ENCODE data around the gene CGN.

Gene CGN

GRCh38 chr1:151524736-151525135 is 13.5 kb downstream of the CGN start:
- no peak overlapping the region for H3K4me3 ChIP-seq (ENCODE audit: control insufficient read depth, low read depth, low read length)
- DNase-seq (ENCODE audit: low read depth), result no peak
- TF ChIP-seq CTCF (conservative IDR thresholded peaks at IDR 0.05; ENCODE audit: control insufficient read depth, insufficient read depth, low read depth, low read length), result no peak

DNA sequence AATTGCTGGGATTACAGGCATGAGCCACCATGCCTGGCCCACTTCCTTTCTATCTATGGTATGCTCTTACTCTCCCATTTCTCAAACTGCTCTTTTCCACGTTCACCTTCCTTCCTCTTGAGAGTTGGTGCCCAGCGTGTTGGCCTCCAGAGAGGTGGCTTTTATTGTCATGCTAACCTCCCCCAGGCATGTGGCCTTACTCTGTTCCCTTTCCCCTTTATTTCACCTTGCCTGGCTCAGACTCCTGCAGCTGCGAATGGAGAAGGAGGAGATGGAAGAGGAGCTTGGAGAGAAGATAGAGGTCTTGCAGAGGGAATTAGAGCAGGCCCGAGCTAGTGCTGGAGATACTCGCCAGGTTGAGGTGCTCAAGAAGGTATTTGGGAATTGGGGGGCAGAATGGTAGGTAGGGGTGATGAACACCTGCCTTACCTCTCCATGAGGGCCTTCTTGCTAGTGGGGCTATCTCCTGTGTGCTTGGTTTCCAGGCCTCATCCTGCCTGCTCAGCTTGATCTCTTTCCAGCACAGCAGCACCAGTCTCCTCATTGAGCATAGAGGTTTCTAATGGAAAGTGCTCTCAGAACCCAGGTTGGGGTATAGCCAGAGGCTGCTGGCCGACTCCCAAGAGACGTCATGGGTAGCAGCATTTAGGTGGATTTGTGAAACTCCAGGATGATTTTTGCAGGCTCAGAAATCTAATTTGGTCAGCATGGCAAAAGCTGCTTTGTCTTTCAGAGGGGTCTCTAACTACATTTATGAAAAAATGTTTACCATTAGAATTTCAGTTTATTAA is 15.7 kb downstream of the CGN start:
- no peak overlapping the region for H3K4me3 ChIP-seq (ENCODE audit: control insufficient read depth, low read depth, low read length)
- no peak for TF ChIP-seq CTCF (conservative IDR thresholded peaks at IDR 0.05; ENCODE audit: control insufficient read depth, insufficient read depth, low read depth, low read length)
- DNase-seq (ENCODE audit: low read depth), result no peak

DNA sequence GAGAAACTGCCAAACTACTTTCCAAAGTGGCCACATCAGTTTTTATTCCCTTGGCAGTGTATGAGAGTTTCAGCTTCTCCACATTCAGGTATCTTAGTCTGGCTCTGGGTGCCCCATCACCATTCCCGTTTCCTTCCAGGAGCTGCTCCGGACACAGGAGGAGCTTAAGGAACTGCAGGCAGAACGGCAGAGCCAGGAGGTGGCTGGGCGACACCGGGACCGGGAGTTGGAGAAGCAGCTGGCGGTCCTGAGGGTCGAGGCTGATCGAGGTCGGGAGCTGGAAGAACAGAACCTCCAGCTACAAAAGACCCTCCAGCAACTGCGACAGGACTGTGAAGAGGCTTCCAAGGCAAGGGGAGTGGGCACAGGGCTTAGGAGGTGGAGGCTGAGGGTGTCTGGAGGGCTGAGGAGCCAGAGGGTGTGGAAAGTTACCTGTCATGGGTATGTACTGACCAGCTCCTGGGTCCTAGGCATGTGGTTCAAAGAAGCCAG is 18.1 kb downstream of the CGN start:
- H3K4me3 ChIP-seq (ENCODE audit: control insufficient read depth, low read depth, low read length), result no peak overlapping the region
- DNase-seq (ENCODE audit: low read depth), result no peak
- TF ChIP-seq CTCF (conservative IDR thresholded peaks at IDR 0.05; ENCODE audit: control insufficient read depth, insufficient read depth, low read depth, low read length), result no peak

GRCh38 chr1:151529781-151530180 is 18.6 kb downstream of the CGN start:
- no peak for DNase-seq (ENCODE audit: low read depth)
- H3K4me3 ChIP-seq (ENCODE audit: control insufficient read depth, low read depth, low read length), result no peak overlapping the region
- no peak for TF ChIP-seq CTCF (conservative IDR thresholded peaks at IDR 0.05; ENCODE audit: control insufficient read depth, insufficient read depth, low read depth, low read length)

GRCh38 chr1:151530461-151530860 is 19.3 kb downstream of the CGN start:
- TF ChIP-seq CTCF (conservative IDR thresholded peaks at IDR 0.05; ENCODE audit: control insufficient read depth, insufficient read depth, low read depth, low read length), result no peak
- no peak for DNase-seq (ENCODE audit: low read depth)
- no peak overlapping the region for H3K4me3 ChIP-seq (ENCODE audit: control insufficient read depth, low read depth, low read length)

GRCh38 chr1:151533870-151534269 is 22.7 kb downstream of the CGN start:
- H3K4me3 ChIP-seq (ENCODE audit: control insufficient read depth, low read depth, low read length), result no peak overlapping the region
- TF ChIP-seq CTCF (conservative IDR thresholded peaks at IDR 0.05; ENCODE audit: control insufficient read depth, insufficient read depth, low read depth, low read length), result no peak
- DNase-seq (ENCODE audit: low read depth), result no peak
